Measurements from ENCODE around the gene ATP6V1G2.
A peak's percentile ranks its signal among the peaks of the same experiment; 100 is the strongest.

Gene ATP6V1G2

DNA sequence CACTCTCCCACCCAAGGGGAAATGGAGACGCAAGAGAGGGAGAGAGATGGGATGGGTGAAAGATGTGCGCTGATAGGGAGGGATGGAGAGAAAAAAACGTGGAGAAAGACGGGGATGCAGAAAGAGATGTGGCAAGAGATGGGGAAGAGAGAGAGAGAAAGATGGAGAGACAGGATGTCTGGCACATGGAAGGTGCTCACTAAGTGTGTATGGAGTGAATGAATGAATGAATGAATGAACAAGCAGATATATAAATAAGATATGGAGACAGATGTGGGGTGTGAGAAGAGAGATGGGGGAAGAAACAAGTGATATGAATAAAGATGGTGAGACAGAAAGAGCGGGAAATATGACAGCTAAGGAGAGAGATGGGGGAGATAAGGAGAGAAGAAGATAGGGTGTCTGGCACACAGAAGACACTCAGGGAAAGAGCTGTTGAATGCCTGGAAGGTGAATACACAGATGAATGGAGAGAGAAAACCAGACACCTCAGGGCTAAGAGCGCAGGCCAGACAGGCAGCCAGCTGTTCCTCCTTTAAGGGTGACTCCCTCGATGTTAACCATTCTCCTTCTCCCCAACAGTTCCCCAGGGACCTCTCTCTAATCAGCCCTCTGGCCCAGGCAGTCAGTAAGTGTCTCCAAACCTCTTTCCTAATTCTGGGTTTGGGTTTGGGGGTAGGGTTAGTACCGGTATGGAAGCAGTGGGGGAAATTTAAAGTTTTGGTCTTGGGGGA is 29.7 kb upstream of the ATP6V1G2 start:
- Histone ChIP-seq H3K27ac (peak overlapping the region; percentile 94), H4K20me1 (0 out of 2 replicates have a peak, but pooled peaks cover 7% of the 10 kb centered on the region), H3K4me3 (peak overlapping the region; percentile 74), H3K27me3 (no peaks in the 10 kb centered on the region), H3K9me3 (no peaks in the 10 kb centered on the region), H3K4me2 (peak overlapping the region; percentile 98), H3K36me3 (peaks cover 25% of the 10 kb centered on the region), H3K4me1 (peaks cover 96% of the 10 kb centered on the region), H3K9ac (peak overlapping the region; percentile 87)
- no peak for TF ChIP-seq Cebpa-rat (IDR thresholded peaks at IDR 0.05)

GRCh38 chr6:31575335-31575901 is 29.0 kb upstream of the ATP6V1G2 start, which contains the start of gene TNF:
Gene TNF, plus strand, starts transcription at chr6:31575565. Its CDS starts 177 bp downstream, at chr6:31575742.
- peak within 1 kb of the TSS; percentile 98 for H3K4me2 ChIP-seq
- peaks cover 25% of the 10 kb centered on the region for H3K36me3 ChIP-seq
- H3K9ac ChIP-seq = peak within 1 kb of the TSS; percentile 87
- H3K4me1 ChIP-seq = peaks cover 99% of the 10 kb centered on the region
- 0 out of 2 replicates have a peak, but pooled peaks cover 7% of the 10 kb centered on the region for H4K20me1 ChIP-seq
- peak within 1 kb of the TSS; percentile 74 for H3K4me3 ChIP-seq
- TF ChIP-seq Cebpa-rat (IDR thresholded peaks at IDR 0.05) = no peak
- H3K27me3 ChIP-seq = no peaks in the 10 kb centered on the region
- H3K27ac ChIP-seq = peak within 1 kb of the TSS; percentile 94
- H3K9me3 ChIP-seq = no peaks in the 10 kb centered on the region

DNA sequence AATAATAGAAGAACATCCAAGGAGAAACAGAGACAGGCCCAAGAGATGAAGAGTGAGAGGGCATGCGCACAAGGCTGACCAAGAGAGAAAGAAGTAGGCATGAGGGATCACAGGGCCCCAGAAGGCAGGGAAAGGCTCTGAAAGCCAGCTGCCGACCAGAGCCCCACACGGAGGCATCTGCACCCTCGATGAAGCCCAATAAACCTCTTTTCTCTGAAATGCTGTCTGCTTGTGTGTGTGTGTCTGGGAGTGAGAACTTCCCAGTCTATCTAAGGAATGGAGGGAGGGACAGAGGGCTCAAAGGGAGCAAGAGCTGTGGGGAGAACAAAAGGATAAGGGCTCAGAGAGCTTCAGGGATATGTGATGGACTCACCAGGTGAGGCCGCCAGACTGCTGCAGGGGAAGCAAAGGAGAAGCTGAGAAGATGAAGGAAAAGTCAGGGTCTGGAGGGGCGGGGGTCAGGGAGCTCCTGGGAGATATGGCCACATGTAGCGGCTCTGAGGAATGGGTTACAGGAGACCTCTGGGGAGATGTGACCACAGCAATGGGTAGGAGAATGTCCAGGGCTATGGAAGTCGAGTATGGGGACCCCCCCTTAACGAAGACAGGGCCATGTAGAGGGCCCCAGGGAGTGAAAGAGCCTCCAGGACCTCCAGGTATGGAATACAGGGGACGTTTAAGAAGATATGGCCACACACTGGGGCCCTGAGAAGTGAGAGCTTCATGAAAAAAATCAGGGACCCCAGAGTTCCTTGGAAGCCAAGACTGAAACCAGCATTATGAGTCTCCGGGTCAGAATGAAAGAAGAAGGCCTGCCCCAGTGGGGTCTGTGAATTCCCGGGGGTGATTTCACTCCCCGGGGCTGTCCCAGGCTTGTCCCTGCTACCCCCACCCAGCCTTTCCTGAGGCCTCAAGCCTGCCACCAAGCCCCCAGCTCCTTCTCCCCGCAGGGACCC is 28.0 kb upstream of the ATP6V1G2 start:
- H3K27ac ChIP-seq = peak overlapping the region; percentile 94
- peak overlapping the region; percentile 74 for H3K4me3 ChIP-seq
- H4K20me1 ChIP-seq = 0 out of 2 replicates have a peak, but pooled peaks cover 7% of the 10 kb centered on the region
- peak overlapping the region; percentile 87 for H3K9ac ChIP-seq
- no peaks in the 10 kb centered on the region for H3K27me3 ChIP-seq
- peak overlapping the region; percentile 98 for H3K4me2 ChIP-seq
- TF ChIP-seq Cebpa-rat (IDR thresholded peaks at IDR 0.05) = no peak
- no peaks in the 10 kb centered on the region for H3K9me3 ChIP-seq
- H3K36me3 ChIP-seq = peaks cover 25% of the 10 kb centered on the region
- H3K4me1 ChIP-seq = peaks cover 99% of the 10 kb centered on the region

DNA sequence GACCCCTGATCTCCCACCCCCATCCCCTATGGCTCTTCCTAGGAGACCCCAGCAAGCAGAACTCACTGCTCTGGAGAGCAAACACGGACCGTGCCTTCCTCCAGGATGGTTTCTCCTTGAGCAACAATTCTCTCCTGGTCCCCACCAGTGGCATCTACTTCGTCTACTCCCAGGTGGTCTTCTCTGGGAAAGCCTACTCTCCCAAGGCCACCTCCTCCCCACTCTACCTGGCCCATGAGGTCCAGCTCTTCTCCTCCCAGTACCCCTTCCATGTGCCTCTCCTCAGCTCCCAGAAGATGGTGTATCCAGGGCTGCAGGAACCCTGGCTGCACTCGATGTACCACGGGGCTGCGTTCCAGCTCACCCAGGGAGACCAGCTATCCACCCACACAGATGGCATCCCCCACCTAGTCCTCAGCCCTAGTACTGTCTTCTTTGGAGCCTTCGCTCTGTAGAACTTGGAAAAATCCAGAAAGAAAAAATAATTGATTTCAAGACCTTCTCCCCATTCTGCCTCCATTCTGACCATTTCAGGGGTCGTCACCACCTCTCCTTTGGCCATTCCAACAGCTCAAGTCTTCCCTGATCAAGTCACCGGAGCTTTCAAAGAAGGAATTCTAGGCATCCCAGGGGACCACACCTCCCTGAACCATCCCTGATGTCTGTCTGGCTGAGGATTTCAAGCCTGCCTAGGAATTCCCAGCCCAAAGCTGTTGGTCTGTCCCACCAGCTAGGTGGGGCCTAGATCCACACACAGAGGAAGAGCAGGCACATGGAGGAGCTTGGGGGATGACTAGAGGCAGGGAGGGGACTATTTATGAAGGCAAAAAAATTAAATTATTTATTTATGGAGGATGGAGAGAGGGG is 27.1 kb upstream of the ATP6V1G2 start:
- 0 out of 2 replicates have a peak overlapping the region, but pooled peaks have one; percentile 87 for H3K9ac ChIP-seq
- peaks cover 19% of the 10 kb centered on the region for H3K36me3 ChIP-seq
- 0 out of 2 replicates have a peak, but pooled peaks cover 7% of the 10 kb centered on the region for H4K20me1 ChIP-seq
- no peaks in the 10 kb centered on the region for H3K27me3 ChIP-seq
- H3K4me1 ChIP-seq = peaks cover 99% of the 10 kb centered on the region
- no peak for TF ChIP-seq Cebpa-rat (IDR thresholded peaks at IDR 0.05)
- no peaks in the 10 kb centered on the region for H3K9me3 ChIP-seq
- H3K4me2 ChIP-seq = peak overlapping the region; percentile 98
- H3K27ac ChIP-seq = peak overlapping the region; percentile 94
- H3K4me3 ChIP-seq = no peak overlapping the region

- no peaks in the 10 kb centered on the region for H3K27me3 ChIP-seq
- TF ChIP-seq Cebpa-rat (IDR thresholded peaks at IDR 0.05) = no peak
- H3K9ac ChIP-seq = peak within 1 kb of the TSS; percentile 84
- H4K20me1 ChIP-seq = 0 out of 2 replicates have a peak, but pooled peaks cover 7% of the 10 kb centered on the region
- no peaks in the 10 kb centered on the region for H3K9me3 ChIP-seq
- H3K36me3 ChIP-seq = peaks cover 7% of the 10 kb centered on the region
- peak within 1 kb of the TSS; percentile 61 for H3K4me3 ChIP-seq
- peak within 1 kb of the TSS; percentile 98 for H3K4me2 ChIP-seq
- H3K27ac ChIP-seq = peak within 1 kb of the TSS; percentile 94
- H3K4me1 ChIP-seq = peaks cover 99% of the 10 kb centered on the region
Observed at GRCh38 chr6:31572041-31572911, 25.9 kb upstream of the ATP6V1G2 start, which contains the start of gene LTA. Gene LTA, plus strand, starts transcription at chr6:31572289. Its CDS starts 454 bp downstream, at chr6:31572743.

GRCh38 chr6:31569861-31570536 is 23.6 kb upstream of the ATP6V1G2 start:
- Histone ChIP-seq H3K4me2 (peak overlapping the region; percentile 98), H3K27ac (peak overlapping the region; percentile 94), H4K20me1 (no peaks in the 10 kb centered on the region), H3K4me3 (no peak overlapping the region), H3K9ac (0 out of 2 replicates have a peak overlapping the region, but pooled peaks have one; percentile 32), H3K36me3 (no peaks in the 10 kb centered on the region), H3K27me3 (no peaks in the 10 kb centered on the region), H3K9me3 (no peaks in the 10 kb centered on the region), H3K4me1 (peaks cover 99% of the 10 kb centered on the region)
- TF ChIP-seq Cebpa-rat (IDR thresholded peaks at IDR 0.05) = no peak

- H3K4me2 ChIP-seq = peak overlapping the region; percentile 98
- no peak for TF ChIP-seq Cebpa-rat (IDR thresholded peaks at IDR 0.05)
- H3K4me3 ChIP-seq = no peak overlapping the region
- no peaks in the 10 kb centered on the region for H3K36me3 ChIP-seq
- H3K9me3 ChIP-seq = no peaks in the 10 kb centered on the region
- peaks cover 99% of the 10 kb centered on the region for H3K4me1 ChIP-seq
- no peaks in the 10 kb centered on the region for H3K27me3 ChIP-seq
- H3K27ac ChIP-seq = peak overlapping the region; percentile 94
- H4K20me1 ChIP-seq = no peaks in the 10 kb centered on the region
- H3K9ac ChIP-seq = no peak overlapping the region
Observed at GRCh38 chr6:31568537-31568961, 22.1 kb upstream of the ATP6V1G2 start.
